ENCODE measurements around the gene PRLR. TPM values are rescaled to one million over a fixed set of nuclear protein-coding genes. Genes with fewer than 3 reads are reported as not detected.

The PRLR gene
- total RNA-seq, 1 donor from 2014 or later, result not detected

- no peaks in the 10 kb centered on the region for H3K27me3 ChIP-seq (ENCODE audit: control insufficient read depth, insufficient read depth, low read length)
- no peak for TF ChIP-seq CTCF (IDR thresholded peaks at IDR 0.05; ENCODE audit: insufficient read depth, low read length, severe bottlenecking)
- no peaks in the 10 kb centered on the region for H3K36me3 ChIP-seq (ENCODE audit: control insufficient read depth, insufficient read depth, low read length)
- no peak overlapping the region for H3K4me3 ChIP-seq (ENCODE audit: low read depth, low read length)
- FAIRE-seq (no peak), DNase-seq (ENCODE audit: low read depth) (peak; percentile 49)
These were observed 93.9 kb downstream of the PRLR start for GRCh38 chr5:35136386-35136785.

- Histone ChIP-seq H3K27me3 (ENCODE audit: control insufficient read depth, insufficient read depth, low read length) (no peaks in the 10 kb centered on the region), H3K36me3 (ENCODE audit: control insufficient read depth, insufficient read depth, low read length) (no peaks in the 10 kb centered on the region), H3K4me3 (ENCODE audit: low read depth, low read length) (no peak overlapping the region)
- DNase-seq (ENCODE audit: low read depth) (no peak), FAIRE-seq (no peak)
- TF ChIP-seq CTCF (IDR thresholded peaks at IDR 0.05; ENCODE audit: insufficient read depth, low read length, severe bottlenecking), result no peak
These were observed 95.0 kb downstream of the PRLR start for GRCh38 chr5:35135239-35135700.

- H3K4me3 ChIP-seq (ENCODE audit: low read depth, low read length), result no peak overlapping the region
- TF ChIP-seq CTCF (IDR thresholded peaks at IDR 0.05; ENCODE audit: insufficient read depth, low read length, severe bottlenecking), result no peak
- H3K27me3 ChIP-seq (ENCODE audit: control insufficient read depth, insufficient read depth, low read length), result no peaks in the 10 kb centered on the region
- FAIRE-seq (no peak), DNase-seq (ENCODE audit: low read depth) (no peak)
- no peaks in the 10 kb centered on the region for H3K36me3 ChIP-seq (ENCODE audit: control insufficient read depth, insufficient read depth, low read length)
These were observed 95.8 kb downstream of the PRLR start for GRCh38 chr5:35134278-35135030.

GRCh38 chr5:35133186-35133585 is 97.1 kb downstream of the PRLR start:
- TF ChIP-seq CTCF (IDR thresholded peaks at IDR 0.05; ENCODE audit: insufficient read depth, low read length, severe bottlenecking), result no peak
- no peak overlapping the region for H3K4me3 ChIP-seq (ENCODE audit: low read depth, low read length)
- no peak for DNase-seq (ENCODE audit: low read depth)
- no peaks in the 10 kb centered on the region for H3K36me3 ChIP-seq (ENCODE audit: control insufficient read depth, insufficient read depth, low read length)
- no peaks in the 10 kb centered on the region for H3K27me3 ChIP-seq (ENCODE audit: control insufficient read depth, insufficient read depth, low read length)
- FAIRE-seq, result no peak

GRCh38 chr5:35131723-35132122 is 98.6 kb downstream of the PRLR start:
- Histone ChIP-seq H3K4me3 (ENCODE audit: low read depth, low read length) (no peak overlapping the region), H3K27me3 (ENCODE audit: control insufficient read depth, insufficient read depth, low read length) (no peaks in the 10 kb centered on the region), H3K36me3 (ENCODE audit: control insufficient read depth, insufficient read depth, low read length) (no peaks in the 10 kb centered on the region)
- DNase-seq (ENCODE audit: low read depth), result no peak
- TF ChIP-seq CTCF (IDR thresholded peaks at IDR 0.05; ENCODE audit: insufficient read depth, low read length, severe bottlenecking), result no peak
- FAIRE-seq, result no peak
